Ectodermal cell (in vitro differentiated cells): ENCODE measurements around the gene ZDHHC11B.

Source experiments
- H3K27ac ChIP-seq: 2 replicates; pipeline ENCODE4 v1.7.0; 2013; ENCODE audit warnings: mild to moderate bottlenecking, low read depth, low read length; ENCODE audit not compliant: insufficient read depth, poor library complexity, severe bottlenecking
- H3K27me3 ChIP-seq: 2 replicates; pipeline ENCODE4 v1.7.0; 2013; ENCODE audit warnings: mild to moderate bottlenecking, low read length; ENCODE audit not compliant: insufficient read depth, control insufficient read depth, poor library complexity, severe bottlenecking
- H3K36me3 ChIP-seq: one replicate; pipeline ENCODE4 v1.7.0; 2013; ENCODE audit warnings: low read length; ENCODE audit not compliant: control insufficient read depth, insufficient read depth
- H3K4me1 ChIP-seq: one replicate; pipeline ENCODE4 v1.7.0; 2013; ENCODE audit warnings: low read length; ENCODE audit not compliant: control insufficient read depth, insufficient read depth
- H3K4me3 ChIP-seq: 2 replicates; pipeline ENCODE4 v1.7.0; 2013; ENCODE audit warnings: low read depth, low read length, control low read depth; ENCODE audit not compliant: insufficient read depth
- H3K9me3 ChIP-seq: 2 replicates; pipeline ENCODE4 v1.7.0; 2013; ENCODE audit warnings: mild to moderate bottlenecking, low read length, moderate library complexity; ENCODE audit not compliant: control insufficient read depth
- WGBS, 2 experiments: methylation state at CpG; one replicate each; pipeline ENCODE4 v1.1.7; 2013; ENCODE audit warnings: missing lambda C conversion rate in 2 of 2; 5-methylcytosine and 5-hydroxymethylcytosine counted together

The ZDHHC11B gene

GRCh38 chr5:673161-673830, 111.2 kb downstream of the ZDHHC11B start:
- Histone ChIP-seq H3K27ac (peak overlapping the region; percentile 91), H3K9me3 (no peaks in the 10 kb centered on the region), H3K4me3 (no peak overlapping the region), H3K36me3 (no peaks in the 10 kb centered on the region), H3K27me3 (peaks cover 11% of the 10 kb centered on the region), H3K4me1 (peaks cover 20% of the 10 kb centered on the region)
- WGBS, 2 experiments, result 77 to 80% methylated on average over 19 of the region's 19 CpGs

DNA sequence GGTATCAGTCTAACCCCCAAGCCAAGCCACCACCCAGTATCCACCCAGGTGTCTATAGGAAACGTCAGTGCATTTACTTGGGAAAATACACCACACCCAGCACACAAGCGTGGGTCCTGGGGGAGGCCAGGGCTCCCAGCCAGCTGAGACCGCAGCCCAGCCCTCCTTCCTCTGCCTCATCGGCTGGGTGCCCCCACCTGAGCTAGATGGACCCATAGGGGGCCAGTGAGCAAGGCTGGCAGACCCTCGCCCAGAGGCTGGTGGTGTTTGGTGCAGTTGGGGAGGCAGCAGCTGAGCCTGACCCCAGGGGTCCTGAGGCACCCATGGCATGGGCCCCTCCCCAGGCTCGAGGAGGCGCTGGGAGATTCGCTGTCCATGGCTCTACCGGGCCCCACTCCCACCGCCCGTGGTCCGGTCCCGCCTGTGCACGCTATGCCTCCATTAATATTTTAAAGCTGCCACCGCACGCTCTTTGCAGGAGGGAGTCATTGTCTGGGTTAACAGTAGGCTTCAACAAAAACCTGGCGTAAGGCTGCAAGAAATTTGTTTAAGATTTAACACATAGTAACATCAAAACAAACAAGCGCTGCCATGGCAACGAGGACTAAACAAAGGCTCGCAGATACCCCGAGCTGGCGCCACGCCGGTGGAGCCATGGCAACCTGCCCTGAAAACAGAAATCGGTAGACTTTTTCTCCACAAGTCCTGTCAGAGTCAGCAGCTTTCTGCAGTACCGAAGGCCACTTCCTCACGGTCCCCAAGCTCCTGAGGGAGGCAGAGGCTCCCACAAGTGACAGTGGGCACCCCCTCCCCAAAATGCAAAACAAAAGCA, 112.0 kb downstream of the ZDHHC11B start:
- Histone ChIP-seq H3K4me1 (peaks cover 20% of the 10 kb centered on the region), H3K27ac (peak overlapping the region; percentile 91), H3K9me3 (no peaks in the 10 kb centered on the region), H3K27me3 (peaks cover 11% of the 10 kb centered on the region), H3K4me3 (no peak overlapping the region), H3K36me3 (no peaks in the 10 kb centered on the region)
- WGBS, 2 experiments, result 42 to 47% methylated on average over 27 of the region's 27 CpGs

DNA sequence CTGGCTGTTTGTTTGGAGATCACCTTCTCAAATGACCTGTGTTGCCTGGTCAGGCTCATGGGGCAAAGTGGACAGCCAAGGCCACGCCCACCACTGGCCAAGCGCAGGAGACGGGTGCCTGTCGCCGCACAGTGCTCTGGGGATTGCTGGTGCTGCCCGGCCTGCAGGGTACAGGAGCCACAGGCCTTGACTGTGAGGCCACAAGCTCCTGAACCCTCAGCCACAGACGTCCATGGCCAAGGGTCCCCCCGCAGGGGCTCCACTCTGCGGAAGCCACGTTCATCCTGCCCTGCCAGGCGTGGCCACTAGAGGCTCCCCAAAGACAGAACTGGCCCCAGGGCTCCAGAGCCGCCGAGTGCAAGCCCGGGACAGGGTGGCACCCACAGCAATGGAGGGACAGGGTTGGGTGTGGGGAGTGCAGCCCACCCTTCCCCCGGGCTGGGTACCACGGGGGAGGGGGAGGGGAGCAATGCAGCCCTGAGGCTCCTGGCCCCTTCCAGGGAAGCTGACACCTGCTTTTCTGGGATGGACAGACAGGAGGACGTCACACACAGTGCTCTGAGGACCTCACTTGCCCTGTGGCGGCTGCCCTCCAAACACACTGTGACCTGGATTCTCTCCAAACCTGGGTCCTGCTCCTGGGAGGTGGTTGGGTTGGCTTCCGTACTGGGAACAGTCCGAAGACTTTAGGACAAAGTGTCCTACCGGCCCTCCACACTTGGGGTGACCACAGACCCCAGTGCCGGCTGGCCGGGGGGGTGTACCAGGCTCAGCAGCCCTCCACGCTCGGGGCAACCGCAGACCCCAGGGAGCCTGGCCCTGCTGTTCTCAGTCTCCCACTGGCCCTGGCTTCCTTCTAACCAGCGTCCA, 112.8 kb downstream of the ZDHHC11B start:
- Histone ChIP-seq H3K4me1 (peaks cover 20% of the 10 kb centered on the region), H3K4me3 (no peak overlapping the region), H3K9me3 (no peaks in the 10 kb centered on the region), H3K27ac (peak overlapping the region; percentile 91), H3K27me3 (peaks cover 11% of the 10 kb centered on the region), H3K36me3 (no peaks in the 10 kb centered on the region)
- WGBS, 2 experiments, result 41 to 43% methylated on average over 27 of the region's 27 CpGs

DNA sequence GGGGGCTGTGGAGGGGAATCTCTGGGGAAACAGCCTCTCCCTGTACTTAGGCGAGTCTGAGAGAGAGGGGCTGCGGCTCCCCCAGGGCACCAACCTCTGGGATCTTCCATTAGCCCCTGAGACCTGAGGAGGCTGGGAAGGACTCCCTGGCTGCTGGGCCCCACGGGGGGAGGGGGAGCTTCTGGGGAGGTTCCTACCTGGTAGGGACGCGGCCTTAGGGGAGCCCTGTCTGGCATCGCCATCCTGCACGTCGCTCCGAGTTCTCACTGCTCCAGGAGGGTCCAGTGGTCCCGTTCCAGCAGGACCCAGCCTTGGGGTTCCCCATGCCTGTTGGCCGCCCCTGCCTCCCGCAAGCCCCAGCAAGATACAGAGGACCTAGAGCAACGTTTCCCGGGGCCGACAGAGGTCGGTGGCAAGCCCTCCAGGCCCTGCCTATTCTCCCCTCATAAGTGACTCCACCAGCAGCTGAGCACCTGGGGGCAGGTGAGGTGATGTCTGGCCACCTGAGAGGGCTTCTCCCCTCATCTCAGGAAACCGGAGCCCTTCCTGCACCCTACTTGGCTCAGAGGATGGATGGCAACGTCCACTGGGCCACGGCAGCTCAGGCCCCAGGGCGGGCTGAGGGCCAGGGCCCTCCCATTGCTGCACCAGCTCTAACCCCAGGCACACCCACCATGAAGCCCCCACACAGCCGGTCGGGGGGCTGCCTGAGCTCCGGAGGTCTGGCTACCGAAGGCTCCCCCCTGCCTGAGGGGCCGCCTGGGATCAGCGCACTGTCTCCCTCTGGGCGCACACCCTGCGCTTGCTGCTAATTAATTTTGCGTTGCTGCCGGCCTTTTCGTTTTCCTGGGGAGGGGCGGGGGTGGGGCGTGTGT, 113.9 kb downstream of the ZDHHC11B start:
- H3K4me1 ChIP-seq, result peaks cover 20% of the 10 kb centered on the region
- WGBS, 2 experiments, result 80 to 82% methylated on average over 33 of the region's 33 CpGs
- H3K36me3 ChIP-seq, result peaks cover 6% of the 10 kb centered on the region
- H3K9me3 ChIP-seq, result no peaks in the 10 kb centered on the region
- H3K27me3 ChIP-seq, result peaks cover 11% of the 10 kb centered on the region
- H3K4me3 ChIP-seq, result no peak overlapping the region
- no peak overlapping the region for H3K27ac ChIP-seq

GRCh38 chr5:669842-670395, 114.6 kb downstream of the ZDHHC11B start:
- H3K9me3 ChIP-seq, result no peaks in the 10 kb centered on the region
- peaks cover 20% of the 10 kb centered on the region for H3K4me1 ChIP-seq
- H3K4me3 ChIP-seq, result no peak overlapping the region
- peaks cover 11% of the 10 kb centered on the region for H3K27me3 ChIP-seq
- H3K27ac ChIP-seq, result no peak overlapping the region
- H3K36me3 ChIP-seq, result peaks cover 10% of the 10 kb centered on the region
- WGBS, 2 experiments, result 83 to 85% methylated on average over 22 of the region's 22 CpGs

DNA sequence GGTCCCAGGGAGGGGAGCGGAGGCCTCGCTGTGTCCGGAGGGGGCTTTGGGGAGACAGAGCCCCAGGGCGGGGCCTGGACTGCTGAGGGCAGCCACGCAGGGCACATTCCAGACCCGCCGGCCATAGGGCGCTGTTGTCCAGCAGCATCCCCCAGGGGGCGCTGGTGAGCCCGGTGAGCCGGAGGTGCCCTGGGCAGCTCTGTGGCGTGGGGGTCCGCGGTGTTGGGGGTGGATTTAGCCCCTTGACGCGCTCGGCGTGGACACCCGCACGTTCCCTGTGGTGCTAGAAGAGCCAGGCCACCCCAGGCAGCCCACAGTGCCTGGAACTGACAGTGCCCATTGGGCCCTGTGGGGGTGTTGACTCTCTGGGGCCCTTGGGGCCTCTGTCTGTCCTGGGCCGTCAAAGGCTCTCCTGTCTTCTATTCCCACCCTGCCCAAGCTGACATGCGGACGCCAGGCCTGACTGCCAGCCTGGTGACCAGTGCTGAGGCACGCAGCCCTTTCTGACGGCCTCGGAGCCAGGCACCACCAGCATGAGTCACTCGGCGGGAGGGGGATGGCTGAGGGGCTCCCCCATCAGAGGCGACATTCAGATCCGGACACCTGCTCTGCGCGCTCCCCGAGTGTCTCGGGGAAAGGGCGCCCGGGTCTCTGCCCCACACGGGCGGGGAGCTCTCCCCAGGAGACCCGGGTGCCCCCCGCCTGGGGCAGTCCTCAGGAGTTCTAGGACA, 115.3 kb downstream of the ZDHHC11B start:
- Histone ChIP-seq H3K4me1 (peaks cover 20% of the 10 kb centered on the region), H3K27ac (no peak overlapping the region), H3K4me3 (no peak overlapping the region), H3K27me3 (peaks cover 11% of the 10 kb centered on the region), H3K36me3 (peaks cover 10% of the 10 kb centered on the region), H3K9me3 (no peaks in the 10 kb centered on the region)
- 62% methylated on average over 40 of the region's 40 CpGs for whole genome bisulfite sequencing, 2 experiments

DNA sequence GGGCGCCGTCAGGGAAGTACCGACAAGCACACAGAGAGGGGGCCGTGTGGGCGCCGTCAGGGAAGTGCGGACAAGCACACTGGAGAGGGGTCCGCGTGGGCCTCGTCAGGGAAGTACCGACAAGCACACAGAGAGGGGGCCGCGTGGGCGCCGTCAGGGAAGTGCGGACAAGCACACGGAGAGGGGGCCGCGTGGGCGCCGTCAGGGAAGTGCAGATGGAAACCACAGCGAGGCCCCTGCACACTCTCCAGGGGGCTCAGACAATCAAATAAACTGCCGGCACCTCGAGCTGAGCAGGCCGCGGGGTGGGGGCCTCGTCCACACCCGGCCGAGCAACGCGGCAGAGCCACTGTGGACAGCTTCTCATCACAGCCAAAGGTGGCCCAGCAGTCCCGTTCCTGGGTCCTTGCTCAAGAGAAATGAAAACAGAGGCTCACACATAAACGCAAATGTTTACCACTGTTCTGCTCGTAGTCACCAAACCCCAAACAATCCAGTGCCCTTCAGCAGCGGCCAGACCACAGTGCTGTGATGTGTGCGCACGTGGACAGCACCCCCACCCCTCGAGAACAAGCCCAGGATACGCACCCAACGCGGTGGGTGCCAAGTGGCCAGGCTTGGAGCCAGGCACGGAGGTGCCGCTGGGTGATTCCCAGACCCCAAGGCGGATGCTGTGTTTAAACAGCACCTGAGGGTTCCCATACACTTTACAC, 116.1 kb downstream of the ZDHHC11B start:
- 92 to 93% methylated on average over 44 of the region's 44 CpGs for WGBS, 2 experiments
- H3K4me3 ChIP-seq, result no peak overlapping the region
- H3K27me3 ChIP-seq, result peaks cover 11% of the 10 kb centered on the region
- peaks cover 16% of the 10 kb centered on the region for H3K4me1 ChIP-seq
- H3K27ac ChIP-seq, result no peak overlapping the region
- peaks cover 10% of the 10 kb centered on the region for H3K36me3 ChIP-seq
- no peaks in the 10 kb centered on the region for H3K9me3 ChIP-seq

DNA sequence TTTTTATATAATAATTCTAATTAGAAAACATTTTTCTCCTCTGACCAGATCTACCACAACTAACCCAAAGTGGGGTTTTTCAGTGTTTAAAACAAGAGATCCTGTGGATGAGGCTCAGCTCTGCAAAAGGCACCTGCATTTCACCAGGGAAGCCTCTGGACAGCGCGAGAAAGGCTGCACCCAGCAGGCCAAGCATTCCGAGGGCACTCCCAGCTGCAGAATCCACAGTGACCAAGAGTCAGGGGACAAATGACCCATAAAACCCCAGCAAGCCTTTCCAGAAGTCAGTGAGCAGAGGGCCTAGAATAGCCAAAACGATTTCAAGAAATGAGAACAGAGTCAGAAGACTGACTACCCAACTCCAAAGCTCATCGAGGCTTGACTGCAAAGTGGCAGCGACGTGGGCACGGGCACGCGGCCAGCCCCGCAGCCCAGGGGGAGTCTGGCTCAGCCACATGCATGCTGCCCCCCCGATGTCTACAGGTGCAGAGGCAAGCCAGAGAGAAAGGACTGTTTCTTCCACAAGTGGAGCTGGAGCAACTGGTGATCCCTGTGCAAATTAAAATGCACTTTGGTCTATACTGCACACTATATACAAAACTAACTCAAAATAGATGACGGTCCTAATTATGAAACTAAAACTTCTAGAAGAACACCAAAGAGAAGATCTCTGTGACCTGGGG, 117.6 kb downstream of the ZDHHC11B start:
- Histone ChIP-seq H3K27ac (no peak overlapping the region), H3K36me3 (peaks cover 10% of the 10 kb centered on the region)

More for the DNA sequence above, 117.6 kb downstream of the ZDHHC11B start:
- Histone ChIP-seq H3K9me3 (no peaks in the 10 kb centered on the region), H3K4me3 (no peak overlapping the region), H3K4me1 (peaks cover 1% of the 10 kb centered on the region), H3K27me3 (no peaks in the 10 kb centered on the region)
- 94 to 97% methylated on average over 13 of the region's 13 CpGs for WGBS, 2 experiments
